KBM-7 (cell line): ENCODE measurements around the gene KRTAP15-1.

ENCODE experiments used
- DNase-seq: peaks from one replicate; pipeline ENCODE4 v3.0.0-alpha.2; 2015
- in situ Hi-C: fragments of 300-500 bp; cut with MboI; formaldehyde crosslinking; loops from 2 replicates; pipeline ENCODE4 v1.14.3; 2020; ENCODE audit warnings: low sequenced_read_pairs, low pct_unique_long_range_greater_than_20kb, mixed read lengths

Gene KRTAP15-1

GRCh38 chr21:30482130-30482529, 42.1 kb downstream of the KRTAP15-1 start:
- in situ Hi-C loops, result no loop called here
- DNase-seq, result no peak

- no peak for DNase-seq
- in situ Hi-C loops, result no loop called here
Measured at GRCh38 chr21:30486180-30486579, 46.1 kb downstream of the KRTAP15-1 start.

- in situ Hi-C loops, result no loop called here
- no peak for DNase-seq
Measured at GRCh38 chr21:30487336-30487735, 47.3 kb downstream of the KRTAP15-1 start, which contains the start of gene KRTAP19-2. TSS of gene KRTAP19-2 (minus strand) at chr21:30487436. CDS start at chr21:30487348, 88 bp downstream.
